H1 (cell line): Measurements from ENCODE around the gene KLHL21. TPM values are rescaled to one million over a fixed set of nuclear protein-coding genes. Genes with fewer than 3 reads are reported as not detected.
"Not testable (repeated sequence)": the region's sequence is repeated elsewhere in the genome, so short reads cannot be mapped to it uniquely, and the experiment has no call there.

Experiments used
- CTCF ChIA-PET: fragments of 300-600 bp; sonication (Branson Sonifier 250); formaldehyde crosslinking; loops from one replicate; lab custom pipeline; 2021; ENCODE audit not compliant: partially characterized antibody; lab: Charles Lee
- POLR2A ChIA-PET: fragments of 300-600 bp; sonication (Branson Sonifier 250); formaldehyde crosslinking; loops from one replicate; lab custom pipeline; 2021; ENCODE audit warnings: inconsistent platforms; ENCODE audit not compliant: partially characterized antibody; lab: Charles Lee
- DNase-seq, 2 experiments: peaks; one replicate each; pipeline versions ENCODE4 v3.0.0 to v3.0.0-alpha.2; 2010 to 2022; ENCODE audit warnings: low spot score in 2 of 2, low read depth in 1 of 2, mixed read lengths in 1 of 2
- FAIRE-seq: peaks from 2 replicates; lab custom pipeline; 2011; peaks lifted over from hg19 to GRCh38; lab: Jason Lieb, UNC
- H2AFZ ChIP-seq: 2 replicates; pipeline ENCODE4 v1.8.1; 2012; ENCODE audit warnings: low read length, inconsistent platforms
- H2AK5ac ChIP-seq: 2 replicates; pipeline ENCODE4 v1.6.1; 2013; ENCODE audit warnings: low read depth, low read length
- H2BK120ac ChIP-seq: replicated peaks from 2 replicates; pipeline ENCODE3; 2013; ENCODE audit warnings: low read depth, low read length, inconsistent platforms
- H2BK12ac ChIP-seq: 2 replicates; pipeline ENCODE4 v1.6.1; 2013; ENCODE audit warnings: low read depth, low read length
- H2BK15ac ChIP-seq: 2 replicates; pipeline ENCODE4 v1.6.1; 2013; ENCODE audit warnings: low read length
- H2BK20ac ChIP-seq: 2 replicates; pipeline ENCODE4 v1.6.1; 2013; ENCODE audit warnings: low read length
- H2BK5ac ChIP-seq: 2 replicates; pipeline ENCODE4 v1.6.1; 2013; ENCODE audit warnings: low read depth, low read length
- H3K14ac ChIP-seq: 2 replicates; pipeline ENCODE4 v1.6.1; 2013; ENCODE audit warnings: inconsistent platforms; ENCODE audit not compliant: insufficient read length
- H3K18ac ChIP-seq: 2 replicates; pipeline ENCODE4 v1.6.1; 2013; ENCODE audit warnings: low read length; ENCODE audit errors: extremely low read depth
- H3K23ac ChIP-seq: 2 replicates; pipeline ENCODE4 v1.6.1; 2013; ENCODE audit warnings: inconsistent platforms; ENCODE audit not compliant: insufficient read length
- H3K23me2 ChIP-seq: 2 replicates; pipeline ENCODE4 v1.6.1; 2013; ENCODE audit warnings: low read depth, low read length
- H3K27ac ChIP-seq: 2 replicates; pipeline ENCODE4 v1.6.1; 2011; ENCODE audit warnings: low read depth, low read length, inconsistent platforms
- H3K27me3 ChIP-seq, 4 experiments: replicated peaks in 1 of 4; 1 replicate in 1 of 4; 2 replicates in 3 of 4; pipeline versions ENCODE4 v1.6.1 to v1.8.1; 2011 to 2013; ENCODE audit warnings: low read length in 3 of 4, mild to moderate bottlenecking in 3 of 4, inconsistent platforms in 2 of 4, mixed read lengths in 2 of 4, moderate library complexity in 1 of 4; ENCODE audit not compliant: control insufficient read depth in 3 of 4, insufficient read depth in 3 of 4; ENCODE audit errors: extremely low read depth in 1 of 4
- H3K36me3 ChIP-seq, 4 experiments: 2 replicates each; pipeline versions ENCODE4 v1.6.1 to v1.8.1; 2011 to 2013; ENCODE audit warnings: mild to moderate bottlenecking in 4 of 4, low read length in 3 of 4, moderate library complexity in 2 of 4, control low read depth in 1 of 4, inconsistent platforms in 1 of 4; ENCODE audit not compliant: insufficient read depth in 4 of 4, control insufficient read depth in 2 of 4
- H3K4ac ChIP-seq: replicated peaks from 2 replicates; pipeline ENCODE3; 2013; ENCODE audit warnings: low read length, low read depth, mixed read lengths, inconsistent platforms; ENCODE audit not compliant: insufficient read length
- H3K4me1 ChIP-seq, 4 experiments: replicated peaks in 1 of 4; 1 replicate in 1 of 4; 2 replicates in 3 of 4; pipeline versions ENCODE4 v1.6.1 to v1.8.1; 2011 to 2013; ENCODE audit warnings: low read length in 3 of 4, inconsistent platforms in 2 of 4, mixed read lengths in 1 of 4; ENCODE audit not compliant: insufficient read depth in 4 of 4, control insufficient read depth in 3 of 4
- H3K4me2 ChIP-seq, 2 experiments: 2 replicates each; pipeline versions ENCODE4 v1.6.1 to v1.8.1; 2011 to 2013; ENCODE audit warnings: low read depth in 2 of 2, low read length in 2 of 2, control low read depth in 1 of 2, inconsistent platforms in 1 of 2, mild to moderate bottlenecking in 1 of 2; ENCODE audit not compliant: insufficient read depth in 1 of 2
- H3K4me3 ChIP-seq, 4 experiments: fragments of 200-600, 300-600 bp in 1 of 4; sonication (generic), shearing (Covaris generic), sonication (Bioruptor Twin) in 1 of 4; 2 replicates each; pipeline versions ENCODE4 v1.5.1 to v1.8.1; 2011 to 2016; ENCODE audit warnings: low read length in 4 of 4, low read depth in 3 of 4, control low read depth in 2 of 4, inconsistent platforms in 2 of 4, mild to moderate bottlenecking in 2 of 4, mixed read lengths in 1 of 4, moderate library complexity in 1 of 4; ENCODE audit not compliant: insufficient read depth in 2 of 4; ENCODE audit errors: extremely low read depth in 1 of 4
- H3K56ac ChIP-seq: replicated peaks from 2 replicates; pipeline ENCODE3; 2013; ENCODE audit warnings: low read depth, mild to moderate bottlenecking, mixed read lengths, low read length, inconsistent platforms; ENCODE audit not compliant: insufficient read length
- H3K79me1 ChIP-seq: 2 replicates; pipeline ENCODE4 v1.6.1; 2013; ENCODE audit warnings: low read depth, low read length, control low read depth
- H3K79me2 ChIP-seq, 2 experiments: 2 replicates each; pipeline versions ENCODE4 v1.6.1 to v1.8.1; 2012 to 2013; ENCODE audit warnings: low read length in 2 of 2, mild to moderate bottlenecking in 2 of 2, inconsistent platforms in 1 of 2; ENCODE audit not compliant: insufficient read depth in 2 of 2, control insufficient read depth in 1 of 2
- H3K9ac ChIP-seq, 4 experiments: replicated peaks in 1 of 4; 1 replicate in 1 of 4; 2 replicates in 3 of 4; pipeline versions ENCODE4 v1.6.1 to v1.8.1; 2011 to 2013; ENCODE audit warnings: low read depth in 3 of 4, low read length in 3 of 4, control low read depth in 2 of 4, mild to moderate bottlenecking in 2 of 4, moderate library complexity in 2 of 4, inconsistent platforms in 1 of 4; ENCODE audit errors: extremely low read depth in 1 of 4
- H3K9me3 ChIP-seq, 2 experiments: 2 replicates each; pipeline versions ENCODE4 v1.6.1 to v1.8.1; 2012 to 2013; ENCODE audit warnings: mild to moderate bottlenecking in 2 of 2, moderate library complexity in 2 of 2, control low read depth in 1 of 2, inconsistent platforms in 1 of 2, low read depth in 1 of 2, low read length in 1 of 2, mixed read lengths in 1 of 2; ENCODE audit not compliant: insufficient read depth in 2 of 2
- H4K20me1 ChIP-seq, 2 experiments: replicated peaks in 1 of 2; 2 replicates each; pipeline versions ENCODE3 to v1.8.1; 2011 to 2013; ENCODE audit warnings: inconsistent platforms in 2 of 2, low read length in 2 of 2, mild to moderate bottlenecking in 1 of 2; ENCODE audit not compliant: insufficient read depth in 2 of 2, control insufficient read depth in 1 of 2
- H4K5ac ChIP-seq: 2 replicates; pipeline ENCODE4 v1.6.1; 2013; ENCODE audit warnings: low read length, low read depth, mixed read lengths, inconsistent platforms; ENCODE audit not compliant: insufficient read length
- H4K8ac ChIP-seq: 2 replicates; pipeline ENCODE4 v1.8.0; 2013; ENCODE audit warnings: mild to moderate bottlenecking, moderate library complexity, low read length, inconsistent platforms; ENCODE audit not compliant: insufficient read depth; ENCODE audit errors: extremely low read depth
- H4K91ac ChIP-seq: replicated peaks from 2 replicates; pipeline ENCODE3; 2013; ENCODE audit warnings: low read length, mixed read lengths, inconsistent platforms; ENCODE audit not compliant: insufficient read length
- WGBS, 2 experiments: shearing (Covaris generic) in 1 of 2; methylation state at CpG; one replicate each; pipeline versions ENCODE4 v1.1.6 to v1.1.7; 2013 to 2015; ENCODE audit warnings: low lambda C conversion rate in 2 of 2, mixed read lengths in 2 of 2, inconsistent platforms in 1 of 2, low coverage in 1 of 2, missing lambda C conversion rate in 1 of 2; ENCODE audit not compliant: insufficient replicate concordance in 2 of 2, insufficient coverage in 1 of 2, insufficient read length in 1 of 2; ENCODE audit errors: extremely low coverage in 1 of 2, missing lambda C conversion rate in 1 of 2; 5-methylcytosine and 5-hydroxymethylcytosine counted together
- polyA plus RNA-seq, 7 experiments: library from polyadenylated mRNA; depleted of rRNA in 3 of 7; stranded (reverse) in 5 of 7; unstranded in 2 of 7; fragments of >200 nt in 5 of 7; fragments of 200-250 nt in 2 of 7; gene quantifications; 1 replicate in 5 of 7; 2 replicates in 1 of 7; 4 replicates in 1 of 7; pipeline versions ENCODE4 v1.2.1 to v1.2.3, GENCODE V29; 2011 to 2013; ENCODE audit warnings: missing spikeins in 2 of 7, mixed read lengths in 2 of 7
- total RNA-seq: library from RNA; stranded (reverse); fragmentation: NEBNext Ultra II Directional; extraction: Animal tissue kit (Norgen Biotek cat#: 25700); gene quantifications from 2 replicates; pipeline ENCODE4 v1.2.1, GENCODE V29; 2021

Gene KLHL21
- total and polyA plus RNA-seq, 2 of the 8 experiments (the other 6 are each of a cell fraction or from before 2014, with no cell fraction given), result 11.9 to 22.3 TPM

DNA sequence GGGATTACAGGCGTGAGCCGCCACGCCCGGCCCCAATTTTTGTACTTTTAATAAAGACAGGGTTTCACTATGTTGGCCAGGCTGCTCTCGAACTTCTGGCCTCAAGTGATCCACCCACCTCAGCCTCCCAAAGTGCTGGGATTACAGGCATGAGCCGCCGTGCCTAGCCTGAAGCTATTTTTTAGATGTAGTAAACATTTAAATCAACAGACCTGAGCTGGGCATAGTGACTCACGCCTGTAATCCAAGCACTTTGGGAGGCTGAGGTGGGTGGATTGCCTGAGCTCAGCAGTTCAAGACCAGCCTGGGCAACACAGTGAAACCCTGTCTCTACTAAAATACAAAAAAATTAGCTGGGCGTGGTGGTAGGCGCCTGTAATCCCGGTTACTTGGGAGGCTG, 43.5 kb downstream of the KLHL21 start:
- H3K4me2 ChIP-seq, H2AK5ac ChIP-seq, H2BK120ac ChIP-seq, H3K27ac ChIP-seq, H3K79me1 ChIP-seq, H3K9me3 ChIP-seq, H3K79me2 ChIP-seq, H3K9ac ChIP-seq, H3K4me3 ChIP-seq, H3K27me3 ChIP-seq, H4K91ac ChIP-seq, H3K23me2 ChIP-seq, H4K20me1 ChIP-seq, H3K4me1 ChIP-seq, H3K4ac ChIP-seq, H4K8ac ChIP-seq, H2BK20ac ChIP-seq, H3K23ac ChIP-seq, H2BK5ac ChIP-seq, H2BK15ac ChIP-seq, H2AFZ ChIP-seq, DNase-seq, H2BK12ac ChIP-seq, H3K56ac ChIP-seq, H3K36me3 ChIP-seq, FAIRE-seq, H4K5ac ChIP-seq, H3K18ac ChIP-seq, H3K14ac ChIP-seq: not testable (repeated sequence)
- CTCF ChIA-PET, result interaction anchor here (0.7 to 1.5 kb wide), 5 partner anchors 22 to 73 kb away, joined by 3 to 5 read pairs (median 3); no protein-coding TSS in a partner anchor
- 97% methylated on average over 11 of the region's 11 CpGs; no CpG with 5 or more reads in 1 of the 2 experiments for WGBS, 2 experiments
- POLR2A ChIA-PET, result interaction anchor here (0.7 to 1.2 kb wide), 2 partner anchors 13 to 21 kb away, joined by 3 read pairs; partner anchors contain the start of gene ZBTB48
